Measurements from ENCODE around the gene RHOBTB1.

The RHOBTB1 gene

DNA sequence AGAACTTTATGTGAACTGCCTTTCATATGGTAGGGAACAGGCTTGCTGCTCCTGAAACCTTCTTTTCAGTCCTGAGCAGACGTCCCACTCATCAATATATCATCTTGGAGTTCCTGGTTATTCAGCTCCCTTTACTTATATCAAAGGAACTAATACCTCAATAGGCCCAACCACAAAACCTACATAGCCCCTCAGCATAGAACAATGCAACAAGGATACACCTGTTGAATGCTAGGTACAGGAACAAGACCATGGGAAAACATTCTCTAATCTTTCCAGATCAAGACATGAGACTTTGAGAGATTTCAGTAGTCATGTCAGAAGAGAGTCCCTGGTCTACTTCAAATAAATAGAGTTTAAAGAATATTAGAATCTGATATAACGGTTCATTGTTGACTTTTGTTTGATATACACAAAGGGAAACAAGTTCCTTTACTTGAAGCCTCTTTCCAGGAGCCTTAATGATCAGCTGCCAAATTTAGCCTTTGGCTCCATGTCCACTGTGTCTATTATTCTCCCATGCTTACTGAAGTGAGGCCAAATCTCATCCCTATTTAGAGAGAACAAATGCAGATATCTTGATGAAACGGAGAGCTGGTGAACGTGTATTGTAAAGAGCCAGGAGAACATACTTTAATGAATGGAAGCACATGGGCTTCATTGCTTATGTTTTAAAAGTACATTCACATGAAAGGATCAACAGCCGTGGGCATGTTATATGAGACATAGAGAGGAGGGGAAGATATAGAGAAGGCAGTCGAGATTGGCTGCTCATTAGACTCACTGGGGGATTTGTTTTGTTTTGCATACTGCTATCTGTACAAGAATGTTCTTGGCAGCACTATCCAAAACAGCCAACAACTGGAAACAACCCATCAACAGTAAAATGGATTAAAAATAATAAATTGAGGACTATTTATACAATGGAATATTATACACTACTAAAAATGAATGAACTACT, 9.5 kb downstream of the RHOBTB1 start:
- Histone ChIP-seq H3K9me3 (ENCODE audit: insufficient read depth, low read depth, low read length) (no peaks in the 10 kb centered on the region), H3K4me2 (ENCODE audit: low read depth, low read length, poor library complexity, severe bottlenecking) (no peak overlapping the region), H3K9ac (ENCODE audit: low read depth, low read length, poor library complexity, severe bottlenecking) (no peak overlapping the region), H3K9me2 (replicated peaks; ENCODE audit: low read depth, low read length) (no peaks in the 10 kb centered on the region), H3K27me3 (ENCODE audit: insufficient read depth, low read length, poor library complexity, severe bottlenecking) (no peaks in the 10 kb centered on the region), H3K36me3 (ENCODE audit: insufficient read depth, low read length) (no peaks in the 10 kb centered on the region), H3K4me3 (ENCODE audit: low read length, poor library complexity, severe bottlenecking) (no peak overlapping the region), H3F3A (ENCODE audit: low read depth) (no peaks in the 10 kb centered on the region), H2AFZ (ENCODE audit: low read length) (no peak overlapping the region), H3K79me2 (ENCODE audit: insufficient read depth, low read length) (no peaks in the 10 kb centered on the region), H3K4me1 (ENCODE audit: insufficient read depth, low read length, poor library complexity, severe bottlenecking) (no peaks in the 10 kb centered on the region), H4K20me1 (ENCODE audit: insufficient read depth, low read length, poor library complexity, severe bottlenecking) (no peaks in the 10 kb centered on the region)
- TF ChIP-seq EZH2phosphoT487 (IDR thresholded peaks at IDR 0.05; ENCODE audit: borderline replicate concordance), result no peak
- TF ChIP-seq, protein P1, sequence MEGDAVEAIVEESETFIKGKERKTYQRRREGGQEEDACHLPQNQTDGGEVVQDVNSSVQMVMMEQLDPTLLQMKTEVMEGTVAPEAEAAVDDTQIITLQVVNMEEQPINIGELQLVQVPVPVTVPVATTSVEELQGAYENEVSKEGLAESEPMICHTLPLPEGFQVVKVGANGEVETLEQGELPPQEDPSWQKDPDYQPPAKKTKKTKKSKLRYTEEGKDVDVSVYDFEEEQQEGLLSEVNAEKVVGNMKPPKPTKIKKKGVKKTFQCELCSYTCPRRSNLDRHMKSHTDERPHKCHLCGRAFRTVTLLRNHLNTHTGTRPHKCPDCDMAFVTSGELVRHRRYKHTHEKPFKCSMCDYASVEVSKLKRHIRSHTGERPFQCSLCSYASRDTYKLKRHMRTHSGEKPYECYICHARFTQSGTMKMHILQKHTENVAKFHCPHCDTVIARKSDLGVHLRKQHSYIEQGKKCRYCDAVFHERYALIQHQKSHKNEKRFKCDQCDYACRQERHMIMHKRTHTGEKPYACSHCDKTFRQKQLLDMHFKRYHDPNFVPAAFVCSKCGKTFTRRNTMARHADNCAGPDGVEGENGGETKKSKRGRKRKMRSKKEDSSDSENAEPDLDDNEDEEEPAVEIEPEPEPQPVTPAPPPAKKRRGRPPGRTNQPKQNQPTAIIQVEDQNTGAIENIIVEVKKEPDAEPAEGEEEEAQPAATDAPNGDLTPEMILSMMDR (conservative IDR thresholded peaks at IDR 0.05; ENCODE audit: low read length), result no peak

DNA sequence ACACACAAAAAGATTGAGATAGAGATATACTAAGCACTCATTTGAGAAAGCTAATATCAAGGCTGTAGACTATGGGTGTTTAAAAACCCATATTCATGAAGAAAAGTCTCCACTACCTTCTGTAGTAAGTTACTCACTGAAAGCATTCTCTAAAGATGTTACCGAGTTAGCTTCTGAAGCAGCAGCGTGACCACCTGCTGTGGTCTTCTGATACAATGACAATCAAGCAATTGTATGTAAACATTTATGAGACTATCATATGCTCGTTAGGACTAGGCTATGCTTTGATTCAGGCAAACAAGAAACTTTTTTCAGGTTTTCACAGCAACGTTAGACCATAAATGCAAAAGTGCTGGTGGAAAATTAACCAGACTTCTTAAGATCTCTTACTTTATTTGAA, 11.2 kb downstream of the RHOBTB1 start:
- Histone ChIP-seq H3K4me1 (ENCODE audit: insufficient read depth, low read length, poor library complexity, severe bottlenecking) (no peaks in the 10 kb centered on the region), H3K9me3 (ENCODE audit: insufficient read depth, low read depth, low read length) (no peaks in the 10 kb centered on the region), H3K4me2 (ENCODE audit: low read depth, low read length, poor library complexity, severe bottlenecking) (no peak overlapping the region), H3K9me2 (replicated peaks; ENCODE audit: low read depth, low read length) (no peaks in the 10 kb centered on the region), H3K9ac (ENCODE audit: low read depth, low read length, poor library complexity, severe bottlenecking) (no peak overlapping the region), H2AFZ (ENCODE audit: low read length) (no peak overlapping the region), H3K79me2 (ENCODE audit: insufficient read depth, low read length) (no peaks in the 10 kb centered on the region), H3K27me3 (ENCODE audit: insufficient read depth, low read length, poor library complexity, severe bottlenecking) (no peaks in the 10 kb centered on the region), H3F3A (ENCODE audit: low read depth) (no peaks in the 10 kb centered on the region), H4K20me1 (ENCODE audit: insufficient read depth, low read length, poor library complexity, severe bottlenecking) (no peaks in the 10 kb centered on the region), H3K4me3 (ENCODE audit: low read length, poor library complexity, severe bottlenecking) (no peak overlapping the region), H3K36me3 (ENCODE audit: insufficient read depth, low read length) (no peaks in the 10 kb centered on the region)
- TF ChIP-seq, protein P1 (conservative IDR thresholded peaks at IDR 0.05; ENCODE audit: low read length), result no peak
- no peak for TF ChIP-seq EZH2phosphoT487 (IDR thresholded peaks at IDR 0.05; ENCODE audit: borderline replicate concordance)

DNA sequence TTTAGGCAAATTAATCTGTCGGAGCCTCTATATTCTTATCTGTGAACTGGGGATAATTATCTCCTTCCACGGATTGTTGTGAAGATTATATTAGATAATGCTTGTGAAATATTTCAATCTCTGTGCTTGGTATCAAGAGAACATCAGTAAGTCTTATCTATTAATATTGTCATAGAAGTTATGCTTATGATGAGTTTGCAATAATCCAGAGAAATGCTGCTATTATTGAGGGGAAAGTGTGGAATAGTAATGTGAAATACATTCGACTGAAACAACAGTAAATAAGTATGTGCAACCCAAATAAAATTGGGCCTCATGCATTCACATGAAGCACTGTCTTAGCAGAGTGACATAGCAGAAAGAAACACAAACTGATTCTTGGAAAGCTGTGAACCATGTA, 13.7 kb downstream of the RHOBTB1 start:
- Histone ChIP-seq H3K9me2 (replicated peaks; ENCODE audit: low read depth, low read length) (no peaks in the 10 kb centered on the region), H3K79me2 (ENCODE audit: insufficient read depth, low read length) (no peaks in the 10 kb centered on the region), H3K4me1 (ENCODE audit: insufficient read depth, low read length, poor library complexity, severe bottlenecking) (no peaks in the 10 kb centered on the region), H4K20me1 (ENCODE audit: insufficient read depth, low read length, poor library complexity, severe bottlenecking) (no peaks in the 10 kb centered on the region), H3K27me3 (ENCODE audit: insufficient read depth, low read length, poor library complexity, severe bottlenecking) (no peaks in the 10 kb centered on the region), H3K9me3 (ENCODE audit: insufficient read depth, low read depth, low read length) (no peaks in the 10 kb centered on the region), H3F3A (ENCODE audit: low read depth) (no peaks in the 10 kb centered on the region), H3K4me3 (ENCODE audit: low read length, poor library complexity, severe bottlenecking) (no peak overlapping the region), H3K9ac (ENCODE audit: low read depth, low read length, poor library complexity, severe bottlenecking) (no peak overlapping the region), H2AFZ (ENCODE audit: low read length) (no peak overlapping the region), H3K4me2 (ENCODE audit: low read depth, low read length, poor library complexity, severe bottlenecking) (no peak overlapping the region), H3K36me3 (ENCODE audit: insufficient read depth, low read length) (no peaks in the 10 kb centered on the region)
- TF ChIP-seq, protein P1 (conservative IDR thresholded peaks at IDR 0.05; ENCODE audit: low read length), result no peak
- TF ChIP-seq EZH2phosphoT487 (IDR thresholded peaks at IDR 0.05; ENCODE audit: borderline replicate concordance), result no peak

Data from Loucy (cell line).